RWPE2 (cell line): Measurements from ENCODE around the gene SORT1.

ENCODE experiments used
- ATAC-seq: fragments of 200-7000 bp; cut with Tn5 transposase; 3 replicates; pipeline ENCODE4 v1.9.1; 2021; ENCODE audit warnings: low read depth
- DNase-seq: peaks from one replicate; pipeline ENCODE4 v3.0.0-alpha.2; 2020; ENCODE audit warnings: low spot score
- H3K27ac ChIP-seq: fragments of 450-650 bp; 2 replicates; pipeline ENCODE4 v1.5.1; 2017; ENCODE audit warnings: mild to moderate bottlenecking; ENCODE audit not compliant: poor library complexity, severe bottlenecking
- H3K27me3 ChIP-seq: fragments of 250-450 bp; sonication (Bioruptor Pico); 2 replicates; pipeline ENCODE4 v1.5.1; 2021; ENCODE audit warnings: mild to moderate bottlenecking, moderate library complexity; ENCODE audit not compliant: insufficient read depth, poor library complexity, severe bottlenecking
- H3K36me3 ChIP-seq: fragments of 250-450 bp; sonication (Bioruptor Pico); 2 replicates; pipeline ENCODE4 v1.5.1; 2020; ENCODE audit warnings: low read depth, mild to moderate bottlenecking, moderate library complexity
- H3K4me1 ChIP-seq: fragments of 250-450 bp; sonication (Bioruptor Pico); 2 replicates; pipeline ENCODE4 v1.5.1; 2021; ENCODE audit warnings: mild to moderate bottlenecking, moderate library complexity; ENCODE audit not compliant: insufficient read depth, poor library complexity, severe bottlenecking
- H3K4me3 ChIP-seq: fragments of 250-450 bp; sonication (Bioruptor Pico); 2 replicates; pipeline ENCODE4 v1.5.1; 2021; ENCODE audit warnings: mild to moderate bottlenecking, moderate library complexity; ENCODE audit not compliant: severe bottlenecking
- H3K9me3 ChIP-seq: fragments of 250-450 bp; sonication (Bioruptor Pico); 2 replicates; pipeline ENCODE4 v1.5.1; 2021; ENCODE audit warnings: mild to moderate bottlenecking, moderate library complexity; ENCODE audit not compliant: severe bottlenecking
- TF ChIP-seq, protein P1 (sequence below): fragments of 450-650 bp; IDR thresholded peaks from one replicate; pipeline ENCODE4 v1.5.1; 2017; ENCODE audit warnings: mild to moderate bottlenecking, moderate library complexity; ENCODE audit not compliant: poor library complexity, severe bottlenecking

The SORT1 gene

GRCh38 chr1:109282952-109283747, 114.6 kb downstream of the SORT1 start, which contains the start of gene PSRC1:
Gene PSRC1 (minus strand): TSS chr1:109283145.
- ATAC-seq, result peak; percentile 92
- Histone ChIP-seq H3K4me1 (peaks cover 6% of the 10 kb centered on the region), H3K27ac (peak within 1 kb of the TSS; percentile 59)

GRCh38 chr1:109282497-109282951, 115.2 kb downstream of the SORT1 start:
- H3K36me3 ChIP-seq, result peaks cover 33% of the 10 kb centered on the region
- peak overlapping the region; percentile 70 for H3K4me3 ChIP-seq
- DNase-seq (no peak), ATAC-seq (peak; percentile 57)
- no peaks in the 10 kb centered on the region for H3K9me3 ChIP-seq
- peaks cover 6% of the 10 kb centered on the region for H3K4me1 ChIP-seq
- H3K27me3 ChIP-seq, result no peaks in the 10 kb centered on the region
- H3K27ac ChIP-seq, result peak overlapping the region; percentile 59
- TF ChIP-seq, protein P1, sequence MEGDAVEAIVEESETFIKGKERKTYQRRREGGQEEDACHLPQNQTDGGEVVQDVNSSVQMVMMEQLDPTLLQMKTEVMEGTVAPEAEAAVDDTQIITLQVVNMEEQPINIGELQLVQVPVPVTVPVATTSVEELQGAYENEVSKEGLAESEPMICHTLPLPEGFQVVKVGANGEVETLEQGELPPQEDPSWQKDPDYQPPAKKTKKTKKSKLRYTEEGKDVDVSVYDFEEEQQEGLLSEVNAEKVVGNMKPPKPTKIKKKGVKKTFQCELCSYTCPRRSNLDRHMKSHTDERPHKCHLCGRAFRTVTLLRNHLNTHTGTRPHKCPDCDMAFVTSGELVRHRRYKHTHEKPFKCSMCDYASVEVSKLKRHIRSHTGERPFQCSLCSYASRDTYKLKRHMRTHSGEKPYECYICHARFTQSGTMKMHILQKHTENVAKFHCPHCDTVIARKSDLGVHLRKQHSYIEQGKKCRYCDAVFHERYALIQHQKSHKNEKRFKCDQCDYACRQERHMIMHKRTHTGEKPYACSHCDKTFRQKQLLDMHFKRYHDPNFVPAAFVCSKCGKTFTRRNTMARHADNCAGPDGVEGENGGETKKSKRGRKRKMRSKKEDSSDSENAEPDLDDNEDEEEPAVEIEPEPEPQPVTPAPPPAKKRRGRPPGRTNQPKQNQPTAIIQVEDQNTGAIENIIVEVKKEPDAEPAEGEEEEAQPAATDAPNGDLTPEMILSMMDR, result no peak

More at GRCh38 chr1:109282952-109283747, 114.6 kb downstream of the SORT1 start, which contains the start of gene PSRC1:
- Histone ChIP-seq H3K4me3 (peak within 1 kb of the TSS; percentile 70), H3K36me3 (peaks cover 27% of the 10 kb centered on the region), H3K9me3 (no peaks in the 10 kb centered on the region), H3K27me3 (no peaks in the 10 kb centered on the region)
- TF ChIP-seq, protein P1, result peak; percentile 35
- peak; percentile 94 for DNase-seq

DNA sequence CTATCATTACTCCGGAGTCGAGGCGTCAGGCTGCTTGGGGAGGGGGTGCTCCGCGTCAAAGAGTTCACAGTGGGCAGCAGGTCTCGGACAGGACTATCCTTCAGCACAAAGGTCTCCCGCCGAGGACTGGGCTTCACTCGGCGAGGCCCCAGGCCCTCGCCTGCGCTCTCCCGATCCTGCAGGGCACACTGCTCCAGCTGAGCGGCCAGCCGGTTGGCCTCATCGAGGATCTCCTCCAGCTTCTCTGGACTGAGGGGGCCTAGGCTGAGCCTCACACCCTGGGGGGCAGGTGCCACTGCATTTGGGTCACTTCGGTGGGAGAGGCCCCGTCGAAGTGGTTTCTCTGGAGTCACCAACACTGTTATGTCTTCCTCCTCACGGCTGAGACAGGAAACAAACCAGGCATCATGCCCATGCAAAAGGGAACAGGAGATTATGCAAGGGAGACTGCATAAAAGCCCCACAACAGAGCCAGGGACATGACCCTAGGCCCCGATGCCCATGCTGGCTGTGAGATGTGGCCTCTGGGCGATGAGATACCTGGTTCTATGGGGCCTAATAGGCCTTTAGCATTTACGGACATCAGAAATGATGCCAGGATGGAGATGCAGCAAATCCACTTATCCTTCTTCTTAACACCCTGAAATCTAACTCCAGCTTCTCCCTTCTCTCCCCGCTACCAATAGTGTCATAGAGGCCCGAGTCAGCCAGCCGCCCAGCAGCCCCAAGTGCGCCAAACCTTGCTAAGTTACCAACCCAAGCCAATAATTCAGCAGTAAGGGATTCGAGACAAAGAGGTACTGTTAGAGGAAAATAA, 115.8 kb downstream of the SORT1 start:
- TF ChIP-seq, protein P1, result no peak
- no peaks in the 10 kb centered on the region for H3K27me3 ChIP-seq
- no peak for DNase-seq
- ATAC-seq, result no peak
- H3K36me3 ChIP-seq, result peaks cover 34% of the 10 kb centered on the region
- H3K9me3 ChIP-seq, result no peaks in the 10 kb centered on the region
- peaks cover 6% of the 10 kb centered on the region for H3K4me1 ChIP-seq
- peak overlapping the region; percentile 59 for H3K27ac ChIP-seq
- H3K4me3 ChIP-seq, result peak overlapping the region; percentile 70

GRCh38 chr1:109280862-109281261, 116.9 kb downstream of the SORT1 start:
- ATAC-seq (no peak), DNase-seq (no peak)
- TF ChIP-seq, protein P1, result no peak
- Histone ChIP-seq H3K36me3 (peaks cover 37% of the 10 kb centered on the region), H3K27me3 (no peaks in the 10 kb centered on the region), H3K4me3 (no peak overlapping the region), H3K4me1 (peaks cover 15% of the 10 kb centered on the region), H3K27ac (no peak overlapping the region), H3K9me3 (no peaks in the 10 kb centered on the region)
